HG03342 (cell line): ENCODE results near the gene ANKRD44.

Source experiments
- ATAC-seq: cut with Tn5 transposase; IDR thresholded peaks from one replicate; pipeline ENCODE4 v1.9.1; 2021; ENCODE audit warnings: mild to moderate bottlenecking, moderate library complexity; ENCODE audit not compliant: unreplicated experiment

The ANKRD44 gene

DNA sequence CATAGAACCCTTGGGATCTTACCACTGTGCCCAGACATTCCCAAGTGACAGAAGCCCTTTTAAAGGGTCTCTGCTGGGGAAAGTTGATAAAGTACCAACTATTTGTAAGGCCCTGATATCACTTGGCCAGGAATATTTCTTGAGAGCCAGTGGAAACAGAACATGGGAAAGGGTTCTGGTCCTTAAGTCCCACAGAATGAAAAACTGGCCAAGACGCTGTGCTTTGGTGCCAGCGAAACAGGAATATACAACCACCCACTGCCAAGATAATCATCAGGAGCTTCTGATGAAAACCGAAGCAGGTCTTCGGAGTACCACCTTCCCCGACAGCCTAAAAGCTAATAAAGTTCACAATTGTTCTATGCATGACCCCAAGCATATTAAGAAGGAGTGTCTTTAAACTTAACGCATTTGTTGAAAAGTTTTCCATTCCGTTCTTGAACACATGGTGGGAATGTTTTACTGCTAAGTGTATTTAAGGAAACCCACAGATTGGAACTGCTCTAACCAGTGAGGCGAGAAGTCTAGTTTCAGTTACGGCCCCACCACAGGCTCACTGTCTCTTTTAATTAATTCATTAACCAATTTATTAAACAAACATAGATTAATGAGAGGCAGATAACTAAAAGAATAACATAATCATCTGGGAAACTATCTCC is 152.6 kb downstream of the ANKRD44 start:
- no peak for ATAC-seq

DNA sequence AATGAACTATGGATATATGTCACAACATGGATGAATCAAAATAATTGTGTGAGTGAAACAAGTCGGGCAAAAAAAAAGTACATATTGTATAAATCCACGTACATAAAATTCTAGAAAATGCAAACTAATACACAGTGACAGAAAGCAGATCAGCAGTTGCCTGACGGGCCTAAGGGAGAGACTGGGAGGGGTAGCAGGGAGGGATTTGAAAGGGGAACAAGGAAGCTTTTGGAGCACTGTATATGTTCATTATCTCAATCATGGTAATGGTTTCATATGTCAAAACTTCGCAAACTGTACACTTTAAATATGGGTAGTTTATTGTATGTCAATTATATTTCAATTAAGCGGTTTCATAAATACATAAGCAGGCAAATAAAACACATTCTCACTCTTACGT is 153.8 kb downstream of the ANKRD44 start:
- no peak for ATAC-seq

DNA sequence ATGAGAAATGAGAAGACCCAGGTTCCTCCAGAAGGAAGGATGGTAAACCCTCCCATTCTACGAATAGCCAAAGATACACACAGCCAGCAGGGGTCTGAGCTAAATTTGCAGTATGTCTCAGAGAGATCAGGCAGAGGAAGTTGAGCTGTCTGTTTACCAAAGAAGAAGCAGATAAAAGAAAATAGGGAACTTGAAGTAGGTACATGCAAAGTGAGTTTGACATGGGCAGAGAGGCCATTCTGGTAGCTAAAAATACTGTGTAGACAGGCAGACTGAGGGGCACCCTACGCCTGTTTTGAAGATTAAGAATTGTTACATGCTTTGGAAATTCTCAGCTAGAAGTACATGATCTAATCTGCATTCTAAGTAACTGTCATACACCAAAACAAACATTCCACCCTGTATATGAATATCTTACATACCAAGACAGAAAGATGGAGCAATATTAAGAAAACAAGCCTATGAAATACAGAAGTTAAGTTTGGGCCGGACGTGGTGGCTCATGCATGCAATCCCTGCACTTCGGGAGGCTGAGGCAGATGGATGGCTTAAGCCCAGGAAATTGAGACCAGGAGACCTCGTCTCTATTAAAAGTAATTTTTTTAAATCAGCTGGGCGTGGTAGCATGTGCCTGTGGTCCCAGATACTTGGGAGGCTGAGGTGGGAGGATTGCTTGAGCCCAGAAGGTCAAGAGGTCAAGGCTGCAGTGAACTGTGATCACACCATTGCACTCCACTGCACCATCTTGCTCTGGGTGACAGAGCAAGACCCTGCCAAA is 157.9 kb downstream of the ANKRD44 start:
- peak; percentile 89 for ATAC-seq

DNA sequence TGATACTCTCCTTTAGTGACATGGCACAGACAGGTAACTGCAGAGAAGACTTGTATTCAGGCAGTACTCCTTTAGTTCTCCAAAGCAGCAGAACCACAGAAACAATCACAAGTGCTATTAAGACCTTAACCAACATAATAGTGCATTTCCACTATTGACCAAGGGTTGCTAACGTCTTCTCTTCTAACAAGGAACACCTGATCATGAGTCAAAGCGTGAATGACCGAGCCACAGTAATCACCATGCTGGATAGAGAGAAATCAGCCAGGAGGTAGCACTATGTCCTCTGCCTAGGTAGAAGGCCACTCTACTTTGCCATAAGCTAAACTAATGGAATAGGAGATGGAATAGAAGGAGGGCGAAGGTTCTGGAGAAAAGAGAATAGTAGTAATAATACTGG is 161.0 kb downstream of the ANKRD44 start:
- no peak for ATAC-seq

DNA sequence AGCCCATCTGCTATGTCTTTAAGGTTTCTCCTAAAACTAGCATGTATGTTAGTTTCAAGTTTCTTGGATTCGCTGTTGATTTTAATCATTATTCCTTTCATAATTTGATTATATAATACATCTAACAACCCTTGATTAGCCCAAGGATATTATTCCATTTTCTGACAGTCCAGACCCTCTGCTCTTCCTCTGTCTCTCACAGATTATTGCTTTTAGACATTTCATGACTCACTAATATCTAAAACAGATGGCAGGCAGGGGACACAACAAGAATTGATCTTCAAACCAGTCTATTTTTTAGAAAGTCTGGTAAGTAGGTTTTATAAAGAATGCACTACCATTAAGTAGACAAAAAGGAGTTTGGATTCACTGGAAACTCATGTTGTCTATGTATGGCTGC is 162.2 kb downstream of the ANKRD44 start:
- ATAC-seq: no peak

DNA sequence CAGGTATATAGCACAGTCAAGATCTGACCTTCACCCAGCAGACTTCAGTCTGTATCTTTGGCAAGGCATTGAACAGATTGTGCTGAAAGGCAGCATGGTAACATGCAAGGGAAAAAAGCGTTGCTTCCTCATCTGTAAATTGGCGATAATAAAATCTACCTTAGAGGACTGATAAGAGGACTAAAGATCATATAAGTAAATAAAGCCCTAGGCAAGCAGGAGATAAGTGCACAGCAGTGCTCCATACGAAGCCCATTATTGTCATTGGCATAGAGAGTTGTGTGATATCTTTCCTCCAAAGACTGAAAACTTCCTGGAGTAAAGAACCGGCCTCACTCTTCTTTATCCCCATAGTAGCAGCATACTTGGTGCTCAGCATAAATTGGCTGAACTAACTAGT is 162.6 kb downstream of the ANKRD44 start:
- ATAC-seq: no peak

DNA sequence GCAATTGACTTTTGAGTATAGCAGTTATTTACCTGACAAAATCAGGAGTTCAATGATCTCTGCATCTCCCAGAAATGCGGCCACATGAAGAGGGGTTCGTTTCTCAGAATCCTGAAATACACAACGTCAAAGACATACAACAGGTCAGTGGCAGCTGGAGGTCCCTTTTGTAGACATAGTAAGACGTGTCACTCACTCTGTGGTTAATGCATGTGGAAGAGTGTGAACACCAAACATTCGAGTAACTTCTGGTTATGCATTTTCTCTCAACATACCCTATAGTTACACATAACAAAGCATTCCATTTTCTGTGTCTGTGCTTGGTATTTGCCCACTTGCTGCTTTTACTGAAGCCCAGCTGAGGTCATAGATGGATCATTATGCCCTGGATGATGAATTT is 163.6 kb downstream of the ANKRD44 start:
- ATAC-seq: no peak

DNA sequence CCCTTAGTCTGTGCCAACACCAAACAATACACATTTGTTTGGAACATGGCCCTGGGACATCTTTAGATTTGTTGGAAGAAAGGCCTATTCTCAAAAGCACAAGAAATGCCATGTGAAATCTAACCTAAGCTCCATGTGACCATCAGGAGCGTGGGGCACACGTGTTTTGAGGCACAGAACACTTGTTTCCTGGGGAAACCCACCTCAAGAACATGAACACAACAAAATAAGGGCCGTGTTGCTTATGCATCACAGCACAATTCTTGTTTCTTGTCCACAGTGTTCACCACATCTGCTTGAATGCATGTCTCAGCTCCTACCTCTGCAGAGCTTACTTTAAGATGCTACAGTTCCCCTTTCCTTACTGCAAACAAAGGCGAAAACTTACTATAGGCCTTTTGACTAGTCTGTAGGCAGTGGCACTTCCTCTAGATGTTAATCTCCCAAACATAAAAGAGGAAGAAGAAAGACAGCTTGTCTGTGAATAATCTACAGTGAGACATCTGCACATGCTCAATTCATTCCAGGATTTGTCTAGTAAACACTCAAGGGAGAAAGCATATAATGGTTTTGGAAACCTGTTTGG is 165.0 kb downstream of the ANKRD44 start:
- ATAC-seq: peak; percentile 98

DNA sequence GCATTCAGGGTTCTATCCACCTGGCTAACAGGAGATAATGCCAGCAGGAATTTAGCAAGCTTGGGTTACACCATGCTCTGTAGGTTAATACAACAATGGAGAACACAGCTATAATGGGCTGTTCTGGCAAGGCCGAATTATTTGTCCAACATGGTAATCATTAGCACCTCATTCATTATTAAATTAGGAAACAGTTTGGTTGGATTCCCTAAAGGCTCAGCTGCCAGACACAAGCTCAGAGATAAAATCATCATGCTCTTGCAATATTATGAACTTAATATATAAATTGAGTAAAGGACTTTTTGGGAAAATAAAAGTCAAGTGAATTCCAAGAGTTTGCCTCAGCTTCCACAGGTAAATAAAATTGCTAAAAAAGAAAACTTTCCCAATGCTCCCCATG is 166.4 kb downstream of the ANKRD44 start:
- ATAC-seq: no peak

DNA sequence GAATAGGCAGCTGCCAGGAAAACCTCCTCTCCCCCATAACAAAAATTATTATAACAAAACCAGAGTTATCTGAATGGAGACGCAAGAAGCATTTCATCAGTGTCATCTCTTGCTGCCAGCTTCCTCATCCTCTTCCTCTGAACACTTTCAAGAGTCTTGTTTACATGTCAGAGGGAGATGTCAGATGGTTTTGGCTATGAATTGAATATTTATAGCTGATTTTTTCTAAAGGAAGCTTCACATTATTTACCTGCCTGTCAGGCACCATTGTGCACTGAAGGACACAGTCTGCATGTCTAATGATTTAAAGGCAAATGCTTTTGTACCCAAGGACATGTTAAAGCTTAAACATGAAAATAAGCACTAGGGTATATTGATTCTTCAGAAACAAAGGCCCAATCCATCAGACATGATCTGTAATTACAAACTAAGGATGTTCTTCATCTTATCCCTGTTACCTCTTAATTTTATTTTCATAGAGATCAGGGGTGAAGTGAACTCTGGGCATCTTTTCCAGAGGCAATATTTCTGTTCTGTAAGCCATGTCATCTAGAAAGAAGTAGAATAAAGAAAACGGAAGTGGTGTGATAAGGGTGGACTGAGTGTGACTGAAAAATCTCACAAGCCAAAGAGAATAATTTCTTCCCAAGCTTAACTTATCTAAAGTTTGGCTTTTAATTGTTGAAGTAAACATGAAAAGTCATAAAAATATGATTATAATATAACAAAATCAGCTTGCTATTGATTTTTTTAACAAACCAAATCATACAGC is 168.7 kb downstream of the ANKRD44 start:
- ATAC-seq: no peak

DNA sequence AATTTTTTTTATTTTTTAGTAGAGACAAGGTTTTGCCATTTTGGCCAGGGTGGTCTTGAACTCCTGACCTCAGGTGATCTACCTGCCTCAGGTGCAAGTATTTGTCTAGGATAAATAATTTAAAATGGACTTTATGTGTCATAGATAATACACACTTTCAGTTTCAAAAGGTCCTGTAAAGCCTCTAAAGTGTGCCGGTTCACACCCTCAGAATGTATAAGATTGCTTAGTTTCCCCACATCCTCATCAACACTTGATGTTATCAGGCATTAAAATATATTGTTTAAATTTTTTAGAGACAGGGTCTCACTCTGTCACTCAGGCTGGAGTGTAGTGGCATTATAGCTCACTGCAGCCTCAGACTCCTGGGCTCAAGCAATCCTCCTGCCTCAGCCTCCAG is 170.5 kb downstream of the ANKRD44 start:
- no peak for ATAC-seq

DNA sequence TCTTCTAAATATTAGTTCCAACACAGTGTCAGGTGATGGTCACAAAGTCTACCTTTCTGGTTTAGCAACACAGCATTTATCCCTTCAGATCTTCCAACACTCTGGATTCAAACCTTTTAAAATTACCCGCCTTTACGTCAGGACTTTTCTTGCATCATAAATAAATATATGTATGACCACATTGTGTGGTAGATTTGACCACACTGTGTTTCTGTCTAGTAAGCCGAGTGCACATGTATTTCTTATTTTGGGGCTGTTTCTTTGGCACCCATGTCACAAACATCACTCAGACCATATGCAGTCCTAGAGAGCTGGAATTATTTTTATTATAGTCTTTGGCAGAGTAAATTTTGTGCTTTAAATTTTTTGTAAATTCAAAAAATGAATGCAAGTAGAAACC is 172.1 kb downstream of the ANKRD44 start:
- no peak for ATAC-seq

DNA sequence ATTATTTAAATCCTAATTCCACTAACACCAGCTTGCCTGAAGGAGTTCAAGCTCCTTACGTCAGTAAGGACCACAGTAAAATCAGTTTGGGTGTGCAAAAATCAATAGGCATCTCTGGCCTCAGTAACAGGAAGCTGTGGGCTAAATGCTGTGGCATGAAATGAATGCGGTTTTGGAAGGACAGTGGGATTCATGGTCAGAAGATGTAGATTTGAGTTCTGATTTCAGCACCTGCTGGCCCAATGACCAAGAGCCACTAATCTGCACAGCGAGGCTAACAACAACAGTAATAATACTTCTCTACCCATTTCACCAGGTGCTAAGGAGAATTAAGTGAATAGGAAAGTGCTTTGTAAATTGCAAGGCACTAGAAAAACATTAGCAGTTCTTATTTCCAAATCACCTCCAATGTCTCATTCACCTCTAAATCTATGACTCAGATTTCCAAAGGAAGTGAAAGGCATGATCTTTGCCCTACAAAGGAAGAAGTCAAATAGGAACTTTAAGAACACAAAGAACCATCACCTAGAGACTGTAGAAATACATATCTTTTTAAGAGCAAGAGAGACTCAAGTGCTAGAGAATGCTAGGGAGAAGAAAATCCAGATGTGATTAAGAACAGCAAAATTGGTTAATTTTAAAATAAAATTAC is 172.6 kb downstream of the ANKRD44 start:
- ATAC-seq: no peak

DNA sequence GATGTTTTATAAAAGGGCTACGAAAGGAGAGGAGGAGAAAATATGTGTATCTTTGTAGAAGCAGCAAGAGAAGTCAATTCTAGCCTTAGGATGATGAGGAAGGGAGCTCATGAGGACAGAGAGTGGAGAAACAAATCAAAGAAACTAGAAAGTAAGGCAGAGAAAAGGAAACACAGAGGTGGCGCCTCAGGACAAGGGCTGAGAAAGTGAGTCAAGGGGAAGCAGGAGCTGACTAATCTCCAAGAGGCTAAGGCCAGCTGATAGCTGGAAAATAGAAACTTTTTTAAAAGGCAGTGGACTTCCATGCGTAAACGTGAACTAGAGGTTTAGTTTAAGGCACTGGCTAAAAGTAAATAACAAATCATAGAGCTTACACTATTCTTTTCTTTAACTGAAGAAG is 173.3 kb downstream of the ANKRD44 start:
- no peak for ATAC-seq

DNA sequence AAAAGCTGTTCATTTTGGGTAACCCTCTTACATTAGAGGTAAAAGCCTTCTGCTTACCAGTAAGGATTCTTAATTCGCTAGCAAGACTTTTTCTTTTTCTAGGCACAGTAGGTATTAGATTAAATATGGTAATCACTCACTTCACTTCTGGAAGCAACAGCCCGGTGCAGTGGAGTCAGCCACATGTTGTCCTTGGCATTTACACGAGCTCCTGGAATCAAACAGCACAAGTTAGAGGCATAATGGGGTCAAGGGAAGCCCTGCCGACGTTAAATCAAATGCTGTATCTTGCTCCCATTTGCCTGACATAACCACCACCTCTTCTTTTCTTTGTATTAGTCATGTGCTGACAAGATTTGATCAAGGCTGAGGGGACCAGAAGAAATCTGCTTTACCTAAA is 174.1 kb downstream of the ANKRD44 start:
- ATAC-seq: no peak

DNA sequence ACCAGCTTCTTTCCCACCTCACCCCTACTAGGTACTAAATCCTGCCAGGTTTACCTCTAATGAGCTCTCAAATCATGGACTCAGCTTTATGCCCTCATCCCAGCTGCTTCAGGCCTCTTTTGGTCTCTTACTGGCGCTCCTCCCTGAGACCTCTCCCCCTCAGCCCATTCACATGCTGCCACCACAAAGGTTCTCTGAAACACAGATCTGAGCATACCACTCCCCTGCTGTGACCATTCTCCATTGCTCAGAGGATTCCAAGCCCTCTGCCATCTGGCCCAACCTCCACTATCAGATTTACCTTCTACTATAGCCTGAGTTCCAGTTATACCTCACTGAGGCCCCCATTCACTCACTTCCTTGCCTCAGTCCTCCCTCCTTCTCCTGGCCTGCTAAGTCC is 174.8 kb downstream of the ANKRD44 start:
- ATAC-seq: no peak

DNA sequence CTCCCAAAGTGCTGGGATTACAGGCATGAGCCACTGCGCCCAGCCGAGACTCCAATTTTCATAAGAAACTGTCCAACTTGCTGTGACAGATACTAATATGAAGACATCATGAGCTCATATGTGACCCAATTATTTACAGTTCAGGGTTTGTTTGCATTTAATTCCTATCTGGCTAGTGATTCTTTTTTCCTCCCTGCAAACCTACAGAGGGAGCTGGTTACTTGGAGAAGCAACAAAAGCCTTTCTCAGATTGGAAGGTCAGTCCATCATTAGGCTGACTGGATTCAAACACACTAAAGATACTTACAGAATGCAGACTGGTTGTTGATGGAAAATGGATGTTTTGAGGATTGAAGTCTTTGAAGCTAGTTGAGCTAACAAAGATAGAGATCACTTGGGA is 176.4 kb downstream of the ANKRD44 start:
- no peak for ATAC-seq

DNA sequence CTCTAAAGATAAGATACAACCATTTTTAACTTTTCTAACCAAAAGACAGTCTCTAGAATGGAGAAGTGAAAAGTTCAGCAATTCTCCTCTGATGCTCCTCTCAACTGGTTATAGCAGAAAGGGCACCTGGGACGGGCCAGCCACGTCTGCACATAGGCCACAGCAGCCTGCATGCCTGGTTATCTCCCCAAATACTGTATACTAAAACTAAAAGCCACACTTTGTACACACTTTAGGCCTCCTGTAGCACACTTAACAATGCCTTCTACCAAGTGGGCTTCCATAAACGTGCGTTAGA is 179.1 kb downstream of the ANKRD44 start:
- ATAC-seq: peak; percentile 66

DNA sequence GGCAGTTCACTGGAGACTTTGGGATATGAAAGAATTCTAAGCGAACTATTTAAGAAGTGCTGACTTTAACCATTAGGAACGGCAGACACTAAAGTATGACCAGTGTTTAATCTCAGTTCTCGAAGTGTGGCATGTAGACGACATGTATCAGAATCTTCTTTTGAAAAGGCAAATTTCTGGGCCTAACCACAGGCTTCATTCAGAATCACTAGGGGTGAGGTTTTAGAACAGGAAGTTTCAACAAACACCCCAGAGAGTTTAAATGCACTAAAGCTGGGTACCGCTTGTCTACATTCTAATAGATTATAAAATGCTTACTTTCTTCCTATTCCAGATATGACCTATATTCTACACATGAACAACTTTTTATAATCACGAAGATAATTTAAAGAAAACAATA is 180.3 kb downstream of the ANKRD44 start:
- peak; percentile 81 for ATAC-seq

DNA sequence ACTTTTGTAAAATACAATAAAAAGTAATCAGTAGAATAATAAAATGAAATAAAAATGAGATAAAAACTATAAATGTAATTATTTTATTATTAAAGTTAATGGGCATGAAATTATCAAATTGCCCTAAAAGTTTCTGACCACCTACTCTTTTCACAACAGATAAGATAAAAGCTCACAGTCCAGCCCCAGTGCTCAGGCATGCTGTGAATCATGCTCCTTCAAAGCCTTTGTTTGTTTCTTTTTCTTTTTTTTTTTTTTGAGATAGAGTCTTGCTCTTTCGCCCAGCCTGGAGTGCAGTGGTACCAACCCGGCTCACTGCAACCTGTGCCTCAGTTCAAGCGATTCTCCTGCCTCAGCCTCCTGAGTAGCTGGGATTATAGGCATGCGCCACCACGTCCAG is 181.7 kb downstream of the ANKRD44 start:
- ATAC-seq: no peak

DNA sequence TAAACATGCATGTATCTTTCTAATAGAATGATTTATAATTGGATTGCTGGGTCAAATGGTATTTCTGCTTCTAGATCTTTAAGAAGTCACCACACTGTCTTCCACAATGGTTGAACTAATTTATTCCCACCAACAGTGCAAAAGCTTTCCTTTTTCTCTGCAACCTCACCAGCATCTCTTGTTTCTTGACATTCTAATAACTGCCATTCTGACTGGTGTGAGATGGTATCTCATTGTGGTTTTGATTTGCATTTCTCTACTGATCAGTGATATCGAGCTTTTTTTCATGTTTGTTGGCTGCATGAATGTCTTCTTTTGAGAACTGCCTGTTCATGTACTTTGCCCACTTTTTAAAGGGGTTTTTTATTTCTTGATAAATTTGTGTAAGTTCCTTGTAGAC is 182.5 kb downstream of the ANKRD44 start:
- no peak for ATAC-seq
